Neural progenitor cell (in vitro differentiated cells): Measurements from ENCODE around the gene FAM131A.

Experiments used
- CTCF ChIP-seq: fragments of 200-600 bp; sonication (generic); IDR thresholded peaks from 2 replicates; pipeline ENCODE4 v1.5.1; 2017; ENCODE audit warnings: antibody characterized with exemption, mild to moderate bottlenecking
- EZH2 ChIP-seq: fragments of 200-600 bp; sonication (generic); IDR thresholded peaks from 2 replicates; pipeline ENCODE4 v1.6.1; 2017; ENCODE audit warnings: antibody characterized with exemption, mild to moderate bottlenecking, moderate library complexity
- EZH2phosphoT487 ChIP-seq: fragments of 200-600 bp; sonication (generic); IDR thresholded peaks from 2 replicates; pipeline ENCODE4 v1.6.1; 2017; ENCODE audit warnings: antibody characterized with exemption

- TF ChIP-seq CTCF (no peak), EZH2phosphoT487 (no peak), EZH2 (no peak)
Measured at GRCh38 chr3:184334470-184335158, 2.8 kb upstream of the FAM131A start.
